NOMO-1 treated with dmso at 0.1 percent for 144 hours (cell line): Measurements from ENCODE around the gene COQ8B.

Experiments used
- DNase-seq: peaks from one replicate; lab custom pipeline; 2025; ENCODE audit not compliant: unreplicated experiment; lab: John Stamatoyannopoulos, UW

COQ8B gene

DNA sequence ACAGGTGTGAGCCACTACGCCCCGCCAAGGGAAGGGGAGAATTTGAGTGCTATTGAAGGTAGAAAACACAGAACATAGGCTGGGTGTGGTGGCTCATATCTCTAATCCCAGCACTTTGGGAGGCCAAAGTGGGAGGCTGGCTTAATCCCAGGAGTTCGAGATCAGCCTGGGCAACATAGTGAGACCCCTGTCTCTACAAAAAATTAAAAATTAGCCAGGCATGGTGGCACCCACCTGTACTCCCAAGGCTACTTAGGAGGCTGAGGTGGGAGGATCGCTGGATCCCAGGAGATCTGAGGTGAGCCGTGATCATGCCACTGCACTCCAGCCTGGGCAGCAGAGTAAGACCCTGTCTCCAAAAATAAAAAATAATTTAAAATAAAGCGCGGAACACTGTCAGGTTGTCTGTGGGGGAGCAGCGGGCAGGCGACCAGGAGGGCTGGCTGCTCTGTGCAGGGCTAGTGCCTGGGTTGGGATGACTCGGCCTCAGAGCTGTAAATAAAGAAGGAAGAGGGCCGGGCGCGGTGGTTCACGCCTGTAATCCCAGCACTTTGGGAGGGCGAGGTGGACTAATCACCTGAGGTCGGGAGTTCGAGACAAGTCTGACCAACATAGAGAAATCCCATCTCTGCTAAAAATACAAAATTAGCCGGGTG, 74.5 kb downstream of the COQ8B start:
- no peak for DNase-seq
